Central memory CD4-positive, alpha-beta T cell (primary cell): Measurements from ENCODE around the gene CHAC2.
"Not testable (repeated sequence)": the region's sequence is repeated elsewhere in the genome, so short reads cannot be mapped to it uniquely, and the experiment has no call there.

Experiments used
- DNase-seq: peaks from one replicate; pipeline ENCODE4 v3.0.0; 2022
- total RNA-seq, 3 experiments: gene quantifications; one replicate each; lab custom pipeline; 2026; lab: John Stamatoyannopoulos, UW

The CHAC2 gene
- total RNA-seq = 1.4 to 36.0 (median 5.5) reads per million in 3 experiments

DNA sequence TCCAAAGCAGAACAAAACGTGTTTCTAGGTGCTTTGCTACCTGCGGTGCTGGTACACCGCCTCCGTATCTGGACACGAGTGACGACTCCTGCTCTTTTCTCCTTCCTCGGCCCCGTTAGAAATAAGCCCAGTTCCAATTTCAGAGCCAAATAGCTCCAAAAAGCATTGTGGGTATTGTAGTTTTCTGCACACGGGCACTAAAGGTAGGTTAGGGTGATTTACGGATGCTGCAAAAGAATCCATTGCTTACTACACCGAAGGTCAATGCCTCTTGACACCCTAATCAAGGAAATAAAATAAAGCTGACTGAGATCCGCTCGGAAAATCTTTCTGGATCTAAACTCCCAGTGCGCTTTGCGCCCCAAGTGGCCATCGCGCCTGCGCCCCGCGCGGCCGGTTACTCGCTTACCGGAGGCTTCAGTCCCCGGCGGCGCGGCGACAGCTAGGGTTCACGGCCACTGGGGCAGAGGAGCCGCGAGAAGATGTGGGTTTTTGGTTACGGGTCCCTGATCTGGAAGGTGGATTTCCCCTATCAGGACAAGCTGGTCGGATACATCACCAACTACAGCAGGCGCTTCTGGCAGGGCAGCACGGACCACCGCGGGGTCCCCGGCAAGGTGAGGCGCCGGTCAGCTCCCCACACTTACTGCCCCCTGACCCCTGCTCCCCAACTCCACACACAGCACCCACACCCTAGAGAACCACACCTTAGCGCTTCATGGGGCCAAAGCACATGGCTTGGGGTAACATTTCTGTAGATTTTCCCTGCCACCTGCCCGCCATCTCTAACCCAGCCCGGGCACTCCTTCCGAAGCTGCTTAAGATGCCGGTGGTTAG, at the start of gene CHAC2:
Gene CHAC2 (plus strand): TSS at position 400 of the 837 bp plus-strand sequence. CDS start 83 bp downstream, at position 483.
- peak; percentile 84 for DNase-seq

DNA sequence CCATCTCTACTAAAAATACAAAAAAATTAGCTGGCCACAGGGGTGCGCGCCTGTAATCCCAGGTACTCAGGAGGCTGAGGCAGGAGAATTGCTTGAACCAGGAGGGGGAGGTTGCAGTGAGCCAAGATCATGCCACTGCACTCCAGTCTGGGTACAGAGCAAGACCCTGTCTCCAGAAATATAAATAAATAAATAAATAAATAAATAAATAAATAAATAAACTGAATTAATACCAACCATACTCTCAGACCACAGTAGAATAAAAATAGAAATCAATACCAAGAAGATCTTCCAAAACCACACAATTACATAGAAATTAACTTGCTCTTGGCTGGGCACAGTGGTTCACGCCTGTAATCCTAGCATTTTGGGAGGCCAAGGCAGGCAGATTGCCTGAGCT, 46.7 kb upstream of the CHAC2 start:
- not testable (repeated sequence) for DNase-seq

DNA sequence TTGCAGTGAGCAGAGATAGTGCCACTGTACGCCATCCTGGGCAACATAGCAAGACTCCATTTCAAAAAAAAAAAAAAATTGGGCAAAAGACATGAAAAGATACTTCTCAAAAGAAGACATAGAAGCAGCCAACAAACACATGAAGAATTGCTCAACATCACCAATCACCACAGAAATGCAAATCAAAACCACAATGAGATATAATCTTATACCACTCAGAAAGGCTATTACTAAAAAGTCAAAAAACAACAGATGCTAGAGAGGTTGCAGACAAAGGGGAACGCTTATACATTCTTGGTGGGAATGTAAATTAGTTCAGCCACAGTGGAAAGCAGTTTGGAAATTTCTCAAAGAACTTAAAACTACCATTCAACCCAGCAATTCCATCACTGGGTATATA, 43.1 kb upstream of the CHAC2 start:
- DNase-seq = no peak

DNA sequence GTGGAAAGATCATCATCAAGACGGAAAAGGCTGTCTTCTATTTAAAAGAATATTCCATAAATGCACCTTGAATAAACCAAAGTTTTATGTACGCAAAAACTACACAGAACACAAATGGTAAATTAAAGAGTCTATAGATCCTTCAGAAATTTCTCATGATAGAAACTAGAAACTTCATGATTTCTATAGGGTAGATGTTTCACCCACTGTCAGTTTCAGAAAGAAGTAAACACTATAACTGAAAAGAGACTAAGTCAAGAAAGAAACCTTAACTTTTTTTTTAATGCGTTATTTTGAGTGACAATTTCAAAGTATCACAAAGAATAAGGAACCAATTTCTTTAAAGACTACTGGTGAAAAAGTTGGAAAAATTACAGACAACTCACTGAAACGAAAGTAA, 41.9 kb upstream of the CHAC2 start:
- no peak for DNase-seq

DNA sequence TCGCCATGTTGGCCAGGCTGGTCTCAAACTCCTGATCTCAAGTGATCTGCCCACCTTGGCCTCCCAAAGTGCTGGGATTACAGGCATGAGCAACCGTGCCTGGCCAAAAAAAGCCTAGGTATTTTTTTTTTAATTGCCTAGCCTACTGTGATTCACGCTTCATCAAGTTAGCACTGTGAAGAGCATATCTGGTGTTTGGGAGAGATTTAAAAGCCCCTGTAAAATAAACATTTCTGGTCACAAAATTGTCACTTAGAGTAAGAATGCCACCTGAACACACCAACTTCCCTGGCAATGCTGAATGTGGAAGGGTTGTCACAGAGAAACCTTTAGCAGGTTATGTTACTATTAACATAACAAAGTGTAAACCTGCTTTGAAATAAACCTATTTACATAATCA, 39.7 kb upstream of the CHAC2 start:
- DNase-seq = no peak

DNA sequence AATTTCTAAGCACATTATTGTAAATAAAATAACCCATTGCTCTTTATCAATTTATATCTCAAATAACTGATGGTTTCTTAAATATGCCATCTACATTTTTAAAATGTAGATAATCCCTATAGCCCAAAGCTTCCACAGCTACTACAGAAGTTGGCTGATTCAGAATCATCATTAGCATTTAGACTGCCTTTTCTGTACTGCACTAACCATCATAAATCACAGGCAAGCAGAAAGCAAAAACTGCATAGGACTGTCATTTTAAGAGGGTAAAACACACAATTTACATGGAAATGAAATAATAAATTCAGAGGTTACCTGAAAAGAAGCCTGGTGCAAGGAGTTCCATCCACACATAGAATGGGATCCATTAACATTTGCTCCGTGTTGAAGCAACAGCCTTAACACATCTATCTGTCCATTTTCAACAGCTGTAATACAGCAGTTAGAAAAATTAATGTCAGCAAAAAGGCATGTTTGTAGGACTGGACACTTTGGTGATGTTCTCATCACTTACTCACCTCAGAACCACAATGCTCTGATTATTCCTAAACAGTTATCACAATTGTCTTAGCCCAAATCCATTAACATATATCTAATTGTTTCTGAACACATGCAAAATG, 38.4 kb upstream of the CHAC2 start:
- no peak for DNase-seq

DNA sequence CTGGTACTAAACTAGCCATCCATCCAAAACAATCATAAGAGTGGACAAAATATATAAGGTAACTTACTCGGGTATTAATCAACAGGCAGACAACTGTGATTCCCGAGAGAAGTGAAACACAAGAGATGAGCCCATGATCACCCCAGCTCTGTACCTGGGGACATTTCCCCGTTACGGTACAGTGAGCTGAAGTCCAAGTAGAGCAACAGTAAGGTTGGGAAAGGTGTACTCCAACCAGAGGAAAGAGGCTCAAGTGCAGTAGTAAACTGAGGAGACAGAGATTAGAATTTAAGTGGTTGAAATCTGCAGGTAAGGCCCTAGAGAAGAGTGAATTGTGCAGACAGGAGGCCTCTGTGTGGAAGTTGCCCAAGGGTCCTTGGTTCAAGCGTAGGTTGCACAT, 30.5 kb upstream of the CHAC2 start:
- no peak for DNase-seq

DNA sequence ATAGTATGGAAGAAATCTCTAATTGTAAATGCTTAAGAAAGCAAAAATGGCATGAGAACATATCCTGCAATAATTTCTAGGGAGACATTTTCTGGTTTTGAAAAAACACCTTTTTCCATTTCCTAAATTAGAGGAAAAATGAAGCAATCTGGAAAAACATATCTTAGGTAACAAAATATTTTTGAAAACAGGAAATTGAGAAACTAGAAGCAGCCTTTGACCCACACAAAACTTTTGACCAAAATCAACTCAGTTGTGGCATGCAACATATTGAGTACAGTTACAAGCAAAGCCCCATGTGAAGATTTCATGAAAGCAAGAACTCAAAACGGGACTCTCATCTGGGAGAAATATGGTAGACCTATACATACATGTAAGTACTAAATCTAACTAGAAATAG, 28.6 kb upstream of the CHAC2 start:
- no peak for DNase-seq

DNA sequence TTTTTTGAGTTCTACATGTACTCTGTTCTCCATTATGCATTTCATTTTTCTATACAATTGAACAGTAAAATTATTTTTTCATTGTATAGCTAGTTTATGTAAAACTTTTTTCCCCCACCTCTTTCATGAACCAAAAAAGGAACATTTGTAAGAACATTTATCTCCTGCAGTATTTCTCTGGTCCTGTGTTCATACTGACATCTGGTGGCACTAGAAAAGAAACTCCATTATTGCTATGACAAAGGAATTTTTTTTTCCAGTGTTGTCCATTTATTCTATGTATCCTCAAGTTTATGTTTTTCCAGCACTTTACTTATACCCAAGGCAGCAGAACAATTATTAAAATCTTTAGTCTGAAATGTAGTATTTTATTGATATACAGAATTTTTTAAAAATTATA, 27.4 kb upstream of the CHAC2 start:
- DNase-seq = no peak

DNA sequence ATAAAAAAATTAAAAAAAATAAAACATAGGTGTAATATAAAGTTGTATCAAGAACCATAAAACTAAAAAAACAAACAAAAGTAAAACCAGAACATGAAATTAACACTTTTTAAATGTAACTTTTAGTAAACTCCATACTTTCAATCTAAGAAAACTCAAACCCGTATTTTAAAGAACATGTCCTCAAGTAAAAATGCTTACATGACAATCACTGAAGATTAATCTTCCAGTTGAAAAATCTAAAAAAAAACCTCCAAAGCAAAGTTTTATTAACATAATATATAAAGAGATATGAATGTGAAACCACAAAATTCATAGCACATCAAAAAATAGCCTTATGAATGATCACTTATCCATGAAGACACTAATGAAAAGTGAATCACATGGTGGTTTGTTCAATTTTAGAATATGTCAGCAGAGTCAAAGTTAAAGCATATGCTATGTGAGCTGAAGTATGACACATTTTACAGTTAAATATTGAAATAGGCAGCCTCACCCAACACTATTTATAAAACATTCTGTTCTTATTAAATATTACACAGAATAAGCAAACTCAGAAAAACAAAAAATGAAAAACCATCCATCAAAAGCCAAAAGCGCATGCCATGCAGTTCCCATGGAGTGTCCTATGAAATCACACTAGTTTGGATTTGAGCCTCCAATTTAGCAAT, 23.1 kb upstream of the CHAC2 start:
- no peak for DNase-seq

DNA sequence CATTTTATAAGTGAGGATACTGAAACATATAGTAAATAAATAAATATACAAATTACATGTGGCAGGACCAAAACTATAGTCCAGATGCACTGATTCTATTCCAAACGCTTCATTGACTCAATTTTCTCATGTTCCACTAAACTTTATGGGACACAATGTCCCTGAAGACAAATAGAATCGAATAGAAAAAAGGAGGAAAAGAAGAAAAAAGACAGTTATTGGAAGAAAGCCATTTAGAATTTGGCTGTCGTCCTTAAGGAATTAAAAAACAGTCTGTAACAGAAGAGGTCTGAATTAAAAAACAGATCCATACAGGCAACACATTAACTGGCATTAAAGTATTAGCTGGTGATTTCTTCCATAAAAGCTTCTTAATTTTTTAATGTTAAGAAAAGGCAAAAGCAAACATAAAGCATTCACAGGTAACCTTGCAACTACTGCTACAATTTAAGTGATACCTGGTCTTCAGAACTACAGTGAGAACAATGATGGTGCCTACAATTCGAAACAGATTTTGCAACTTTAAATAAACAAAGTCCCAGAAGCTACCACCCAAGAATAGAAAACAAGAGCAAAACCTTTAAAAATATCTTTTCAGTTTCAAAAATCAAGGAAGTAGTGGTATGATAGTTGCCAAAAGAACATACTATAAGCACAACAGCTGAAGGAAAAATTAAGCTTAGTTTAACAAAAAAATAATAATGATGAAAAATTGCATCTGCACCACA, 17.4 kb upstream of the CHAC2 start:
- no peak for DNase-seq

DNA sequence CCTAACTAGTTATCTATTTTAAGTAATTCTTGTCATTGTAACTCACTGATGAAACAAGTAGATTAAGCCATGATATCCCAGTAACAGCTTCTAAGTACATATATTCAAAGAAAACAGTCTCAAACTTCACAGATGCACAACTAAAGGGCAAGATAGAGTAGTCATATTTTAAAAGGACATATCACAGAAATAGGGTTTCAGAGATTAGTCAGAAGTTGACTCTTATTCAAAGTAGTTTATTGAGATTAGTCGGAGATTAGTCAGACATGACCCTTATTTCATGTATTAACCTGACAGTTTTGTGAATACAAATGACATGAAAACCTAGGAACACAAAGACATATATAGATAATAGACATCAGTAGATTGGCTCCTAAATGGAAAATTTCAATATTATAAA, 15.9 kb upstream of the CHAC2 start:
- DNase-seq = no peak

DNA sequence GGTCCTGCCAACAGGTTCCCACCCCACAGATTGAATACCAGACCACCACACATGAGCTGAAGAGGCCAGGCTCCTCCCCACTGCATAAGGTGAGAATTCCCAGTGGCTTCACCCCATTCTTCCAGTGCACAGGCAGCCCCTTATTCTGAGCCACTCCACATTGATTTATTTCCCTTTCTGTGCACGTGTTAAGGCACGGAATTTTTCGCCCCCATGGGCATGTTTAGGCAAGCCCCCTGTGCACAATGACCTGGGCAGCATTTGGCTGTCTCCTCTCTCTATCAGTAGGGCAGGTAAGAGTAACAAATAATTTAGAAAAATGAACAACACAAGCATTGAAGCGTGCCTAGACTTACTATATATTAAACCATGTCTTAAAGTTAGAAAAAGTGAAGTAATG, 15.2 kb upstream of the CHAC2 start:
- DNase-seq = no peak

DNA sequence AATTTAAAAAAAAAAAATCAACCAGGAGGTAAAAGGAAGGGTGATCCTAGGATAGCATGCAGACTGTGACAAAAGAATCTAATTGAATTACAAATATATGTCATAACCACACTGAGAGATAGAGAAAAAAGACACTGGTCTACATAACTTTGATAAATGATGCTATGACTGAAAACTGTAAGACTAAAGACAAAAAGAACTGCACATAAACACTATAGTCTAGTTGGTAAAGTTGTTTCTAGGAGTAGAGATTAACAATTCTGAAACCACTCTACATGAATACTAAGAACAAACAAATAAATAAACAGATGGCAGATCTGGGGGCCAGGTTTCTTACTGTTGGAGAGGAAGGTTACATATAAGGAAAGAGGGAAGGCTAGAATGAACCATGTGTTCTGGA, 14.6 kb upstream of the CHAC2 start:
- no peak for DNase-seq

DNA sequence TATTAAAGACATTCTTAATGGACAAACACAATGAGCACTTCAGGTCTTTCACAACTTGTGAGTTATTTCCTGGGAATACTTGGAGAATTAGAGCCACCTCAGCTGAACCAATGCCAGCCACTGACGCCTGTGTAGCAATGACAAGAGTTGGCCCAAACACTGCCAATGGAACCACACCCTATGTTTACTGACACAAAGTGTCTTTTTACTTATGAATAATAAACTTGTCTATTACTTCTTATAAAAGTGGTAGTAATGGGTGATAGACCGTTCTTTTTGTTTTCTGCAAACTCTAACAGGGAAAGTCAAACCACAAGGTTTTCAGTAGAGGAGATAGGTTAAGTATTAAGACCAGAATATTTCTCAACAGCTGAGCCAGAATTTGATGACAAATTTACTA, 12.5 kb upstream of the CHAC2 start:
- DNase-seq = no peak

DNA sequence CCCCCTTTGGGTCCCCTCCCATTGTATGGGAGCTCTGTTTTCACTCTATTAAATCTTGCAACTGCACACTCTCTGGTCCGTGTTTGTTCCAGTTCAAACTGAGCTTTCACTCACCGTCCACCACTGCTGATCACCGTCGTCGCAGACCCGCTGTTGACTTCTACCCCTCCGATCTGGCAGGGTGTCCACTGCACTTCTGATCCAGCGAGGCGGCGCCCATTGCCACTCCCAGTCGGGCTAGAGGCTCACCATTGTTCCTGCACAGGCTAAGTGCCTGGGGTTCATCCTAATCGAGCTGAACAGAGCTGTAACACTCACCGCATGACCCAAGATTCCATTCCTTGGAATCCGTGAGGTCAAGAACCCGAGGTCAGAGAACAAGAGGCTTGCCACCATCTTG, 11.0 kb upstream of the CHAC2 start:
- no peak for DNase-seq

DNA sequence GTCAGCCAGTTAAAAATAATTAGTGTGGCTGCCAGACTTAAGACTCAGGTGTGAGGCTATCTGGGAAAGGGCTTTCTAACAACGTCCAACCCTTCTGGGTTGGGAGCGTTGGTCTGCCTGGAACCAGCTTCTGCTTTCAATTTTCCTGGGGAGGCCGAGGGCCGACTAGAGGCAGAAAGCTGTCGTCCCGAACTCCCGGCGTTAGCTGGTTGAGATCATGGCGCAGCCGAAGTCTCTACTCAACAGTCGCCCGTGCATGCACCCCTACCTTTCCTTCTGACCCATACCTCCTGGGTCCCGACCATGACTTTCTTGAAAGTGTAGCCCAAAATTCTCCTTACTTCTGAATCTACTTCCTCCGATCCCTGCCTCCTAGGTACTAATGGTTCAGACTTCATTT, 10.4 kb upstream of the CHAC2 start:
- DNase-seq = not testable (repeated sequence)

DNA sequence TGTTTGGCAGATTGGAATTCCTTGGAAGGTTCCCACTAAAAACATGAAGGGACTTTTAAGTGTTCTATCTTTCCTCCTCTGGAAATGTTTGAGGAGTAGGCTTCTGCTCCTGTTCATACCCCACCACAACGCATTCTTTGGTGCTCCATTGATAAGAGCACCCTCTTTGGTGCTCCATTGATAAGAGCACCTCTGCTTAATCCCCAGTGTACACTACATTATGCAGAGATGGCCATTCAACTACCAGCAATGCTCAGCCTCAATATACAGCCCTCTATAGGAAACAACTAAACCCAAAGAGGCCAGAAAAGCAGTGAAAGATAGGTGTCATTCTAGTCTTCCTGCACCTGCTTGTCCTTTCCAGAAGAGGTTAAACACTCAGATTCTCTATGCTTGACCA, 1.8 kb upstream of the CHAC2 start:
- DNase-seq = no peak

DNA sequence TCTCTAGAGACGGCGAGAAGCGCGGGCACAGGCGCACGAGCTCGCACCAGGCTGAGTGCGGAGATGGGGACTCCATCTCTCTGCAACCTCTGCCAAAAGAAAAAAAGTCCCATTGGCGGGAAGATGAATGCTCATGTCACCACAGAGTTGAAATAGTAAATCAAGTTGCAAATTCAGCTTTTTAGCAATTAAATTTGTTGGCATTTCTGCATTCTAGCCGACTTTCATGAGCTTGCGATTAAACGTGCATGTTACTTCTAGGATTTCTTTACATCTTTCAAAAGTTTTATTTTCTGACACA, 588 bp downstream of the CHAC2 start:
- no peak for DNase-seq

DNA sequence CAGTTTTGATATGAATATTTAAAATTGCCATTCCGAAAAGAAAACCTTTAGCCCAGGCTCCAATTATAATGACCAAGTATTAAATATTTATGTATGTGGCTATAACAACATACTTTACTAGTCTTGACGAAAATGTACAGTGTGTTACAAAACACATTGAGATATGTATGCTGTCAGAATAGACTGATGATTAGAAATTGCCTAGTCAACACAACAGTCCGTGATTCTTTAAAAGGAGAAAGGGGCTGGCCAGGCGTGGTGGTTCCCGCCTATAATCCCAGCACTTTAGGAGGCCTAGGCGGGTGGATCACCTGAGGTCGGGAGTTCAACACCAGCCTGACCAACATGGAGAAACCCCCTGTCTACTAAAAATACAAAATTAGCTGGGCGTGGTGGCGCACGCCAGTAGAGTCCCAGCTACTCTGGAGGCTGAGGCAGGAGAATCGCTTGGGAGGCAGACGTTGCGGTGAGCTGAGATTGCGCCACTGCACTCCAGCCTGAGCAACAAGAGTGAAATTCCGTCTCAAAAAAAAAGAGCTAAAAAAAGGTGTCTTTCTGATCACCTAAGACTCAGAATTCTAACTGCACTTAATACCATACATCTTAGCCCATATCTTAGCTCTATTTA, 1.8 kb downstream of the CHAC2 start:
- DNase-seq = no peak

DNA sequence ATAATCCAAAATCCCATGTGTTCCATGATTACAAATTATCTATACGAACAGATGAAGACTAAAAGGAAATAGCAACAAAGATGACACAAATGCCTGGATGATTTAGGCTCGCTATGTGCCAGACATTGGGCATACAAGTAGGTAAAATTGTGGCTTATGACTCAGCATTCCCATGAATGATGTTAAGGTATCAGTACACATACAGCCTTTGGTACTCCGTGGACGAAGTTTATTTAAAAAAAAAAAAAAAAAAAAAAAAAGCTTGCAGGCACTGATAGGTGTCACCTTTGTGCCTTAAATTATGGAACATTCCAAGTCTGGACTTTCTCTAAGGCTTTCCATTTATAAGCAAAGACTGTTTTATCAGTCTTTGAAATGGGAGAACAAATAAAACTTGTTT, 2.7 kb downstream of the CHAC2 start:
- DNase-seq = no peak

DNA sequence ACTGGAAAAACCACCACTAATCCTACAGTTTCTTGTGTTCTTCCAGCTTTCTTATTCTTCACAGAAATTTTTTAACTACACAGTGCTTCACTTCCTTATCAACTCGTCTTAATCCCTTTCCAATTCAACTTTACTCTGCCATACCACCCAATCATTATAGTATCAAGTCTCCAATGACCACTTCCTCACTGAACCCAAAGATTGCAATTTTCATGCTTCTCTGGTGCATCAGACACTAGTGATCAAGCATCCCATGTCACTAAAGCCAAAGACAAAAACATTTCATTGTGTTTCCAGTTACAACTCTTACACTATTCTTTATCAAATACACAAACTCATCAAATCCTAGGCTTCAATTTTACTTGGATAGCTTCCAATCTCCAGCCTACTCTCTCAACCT, 9.5 kb downstream of the CHAC2 start:
- DNase-seq = no peak

DNA sequence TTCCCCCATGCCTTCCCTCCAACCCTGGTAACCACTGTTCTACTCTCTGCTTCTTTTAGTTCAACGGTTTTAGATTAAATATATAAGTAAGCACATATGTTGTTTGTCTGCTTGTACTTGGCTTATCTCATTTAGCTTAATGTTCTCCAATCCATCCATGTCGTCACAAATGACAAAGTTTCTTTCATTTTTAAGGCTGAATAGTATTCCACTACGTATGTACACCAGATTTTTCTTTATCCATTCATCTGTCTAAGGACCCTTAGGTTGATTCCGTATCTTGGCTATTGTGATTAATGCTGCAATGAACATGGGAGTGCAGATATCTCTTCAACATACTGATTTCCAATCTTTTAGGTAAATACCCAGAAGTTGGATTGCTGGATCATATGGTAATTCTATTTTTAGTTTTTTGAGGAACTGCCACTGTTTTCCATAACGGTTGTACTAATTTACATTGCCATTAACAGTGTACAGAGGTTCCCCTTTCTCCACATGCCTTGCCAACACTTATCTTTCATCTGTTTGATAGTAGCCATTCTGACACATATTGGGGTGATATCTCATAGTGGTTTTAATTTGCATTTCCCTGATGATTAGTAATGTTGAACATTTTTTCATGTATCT, 11.0 kb downstream of the CHAC2 start:
- DNase-seq = no peak
